Adrenal gland (tissue), 5 donors: ENCODE data around the gene ADCYAP1.

Experiments
- POLR2A ChIP-seq, 2 donors: fragments of 450-650 bp; IDR thresholded peaks; one replicate each; pipeline ENCODE4 v1.6.1; 2017; ENCODE audit warnings: antibody characterized with exemption in 2 of 2, mild to moderate bottlenecking in 2 of 2, moderate library complexity in 1 of 2
- TF ChIP-seq, protein P1 (sequence below), 6 experiments: fragments of 450-650 bp in 4 of 6; fragments of 200-600 bp in 2 of 6; sonication (generic) in 1 of 6; IDR thresholded peaks; 1 replicate in 5 of 6; 2 replicates in 1 of 6; pipeline versions ENCODE4 v1.5.1 to v1.8.0; 2016 to 2021; ENCODE audit warnings: antibody characterized with exemption in 6 of 6, mild to moderate bottlenecking in 2 of 6, moderate library complexity in 1 of 6
- donor health status: DM: no; HTN: no; CAD: no.

DNA sequence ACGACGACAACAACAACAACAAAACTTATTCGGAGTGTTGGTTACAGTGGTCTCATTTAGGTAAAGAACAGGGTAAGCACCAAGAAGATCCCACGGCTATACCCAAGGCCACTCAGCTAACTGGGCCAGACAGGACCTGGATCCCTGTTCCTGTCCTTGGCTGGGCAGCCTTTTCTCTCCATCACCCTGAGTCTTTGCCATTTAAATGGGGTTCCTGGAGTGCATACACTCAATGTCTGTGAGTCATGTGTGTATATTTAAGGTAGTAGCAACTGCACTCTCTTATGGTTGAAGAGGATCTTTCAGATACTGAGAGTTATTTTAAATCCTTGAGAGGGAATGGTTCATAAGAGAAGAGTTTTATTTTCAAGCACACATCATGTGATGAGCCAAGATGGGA is 35.3 kb downstream of the ADCYAP1 start:
- TF ChIP-seq, protein P1, sequence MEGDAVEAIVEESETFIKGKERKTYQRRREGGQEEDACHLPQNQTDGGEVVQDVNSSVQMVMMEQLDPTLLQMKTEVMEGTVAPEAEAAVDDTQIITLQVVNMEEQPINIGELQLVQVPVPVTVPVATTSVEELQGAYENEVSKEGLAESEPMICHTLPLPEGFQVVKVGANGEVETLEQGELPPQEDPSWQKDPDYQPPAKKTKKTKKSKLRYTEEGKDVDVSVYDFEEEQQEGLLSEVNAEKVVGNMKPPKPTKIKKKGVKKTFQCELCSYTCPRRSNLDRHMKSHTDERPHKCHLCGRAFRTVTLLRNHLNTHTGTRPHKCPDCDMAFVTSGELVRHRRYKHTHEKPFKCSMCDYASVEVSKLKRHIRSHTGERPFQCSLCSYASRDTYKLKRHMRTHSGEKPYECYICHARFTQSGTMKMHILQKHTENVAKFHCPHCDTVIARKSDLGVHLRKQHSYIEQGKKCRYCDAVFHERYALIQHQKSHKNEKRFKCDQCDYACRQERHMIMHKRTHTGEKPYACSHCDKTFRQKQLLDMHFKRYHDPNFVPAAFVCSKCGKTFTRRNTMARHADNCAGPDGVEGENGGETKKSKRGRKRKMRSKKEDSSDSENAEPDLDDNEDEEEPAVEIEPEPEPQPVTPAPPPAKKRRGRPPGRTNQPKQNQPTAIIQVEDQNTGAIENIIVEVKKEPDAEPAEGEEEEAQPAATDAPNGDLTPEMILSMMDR (IDR thresholded peaks at IDR 0.05), result no peak
- no peak for TF ChIP-seq POLR2A (IDR thresholded peaks at IDR 0.05)
